ENCODE data around the gene GEMIN5. TPM values are rescaled to one million over a fixed set of nuclear protein-coding genes. Genes with fewer than 3 reads are reported as not detected.

GEMIN5 gene
- total and polyA plus RNA-seq, 10 donors, result 3.2 to 16.1 (median 13.8) TPM

DNA sequence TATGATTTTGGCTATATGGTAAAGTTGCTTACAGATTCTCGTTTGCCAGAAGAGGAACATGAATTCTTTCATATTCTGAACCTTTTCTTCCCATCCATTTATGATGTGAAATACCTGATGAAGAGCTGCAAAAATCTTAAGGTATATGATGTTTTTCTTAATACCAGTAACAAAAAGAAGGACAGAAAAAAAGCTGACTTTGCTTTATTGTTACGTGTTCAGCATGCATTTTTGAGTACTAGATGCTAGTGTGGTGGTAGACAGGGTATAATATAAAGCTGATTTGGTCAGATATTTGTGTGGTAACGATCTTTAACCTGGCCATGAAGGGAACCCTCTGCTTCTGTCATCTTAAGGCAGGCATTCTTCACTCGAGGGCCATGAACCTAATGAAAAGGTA, 66.3 kb downstream of the GEMIN5 start:
- Histone ChIP-seq H3K4me3 (no peak overlapping the region), H3K27ac (no peak overlapping the region), H3K27me3 (replicated peaks in 1 of 7) (no peaks in the 10 kb centered on the region), H3K4me1 (peaks cover 0 to 5% (median under 1%) of the 10 kb centered on the region in 6 donors), H3K9me3 (no peaks in the 10 kb centered on the region), H3K36me3 (peaks cover 4 to 100% (median 82%) of the 10 kb centered on the region in 6 donors)
- intact Hi-C loops (cut with DNase I; ENCODE audit: low total_unique reads), result no loop called here
- no peak for DNase-seq
- TF ChIP-seq POLR2AphosphoS5 (IDR thresholded peaks at IDR 0.05) (no peak), POLR2A (IDR thresholded peaks at IDR 0.05) (no peak)
- TF ChIP-seq, protein P1, sequence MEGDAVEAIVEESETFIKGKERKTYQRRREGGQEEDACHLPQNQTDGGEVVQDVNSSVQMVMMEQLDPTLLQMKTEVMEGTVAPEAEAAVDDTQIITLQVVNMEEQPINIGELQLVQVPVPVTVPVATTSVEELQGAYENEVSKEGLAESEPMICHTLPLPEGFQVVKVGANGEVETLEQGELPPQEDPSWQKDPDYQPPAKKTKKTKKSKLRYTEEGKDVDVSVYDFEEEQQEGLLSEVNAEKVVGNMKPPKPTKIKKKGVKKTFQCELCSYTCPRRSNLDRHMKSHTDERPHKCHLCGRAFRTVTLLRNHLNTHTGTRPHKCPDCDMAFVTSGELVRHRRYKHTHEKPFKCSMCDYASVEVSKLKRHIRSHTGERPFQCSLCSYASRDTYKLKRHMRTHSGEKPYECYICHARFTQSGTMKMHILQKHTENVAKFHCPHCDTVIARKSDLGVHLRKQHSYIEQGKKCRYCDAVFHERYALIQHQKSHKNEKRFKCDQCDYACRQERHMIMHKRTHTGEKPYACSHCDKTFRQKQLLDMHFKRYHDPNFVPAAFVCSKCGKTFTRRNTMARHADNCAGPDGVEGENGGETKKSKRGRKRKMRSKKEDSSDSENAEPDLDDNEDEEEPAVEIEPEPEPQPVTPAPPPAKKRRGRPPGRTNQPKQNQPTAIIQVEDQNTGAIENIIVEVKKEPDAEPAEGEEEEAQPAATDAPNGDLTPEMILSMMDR (IDR thresholded peaks at IDR 0.05 in 8 of 11, conservative IDR thresholded peaks at IDR 0.05 in 3 of 11), result no peak
- 90 to 94% (median 92%) methylated on average over 4 of the region's 4 CpGs for WGBS, 5 donors

DNA sequence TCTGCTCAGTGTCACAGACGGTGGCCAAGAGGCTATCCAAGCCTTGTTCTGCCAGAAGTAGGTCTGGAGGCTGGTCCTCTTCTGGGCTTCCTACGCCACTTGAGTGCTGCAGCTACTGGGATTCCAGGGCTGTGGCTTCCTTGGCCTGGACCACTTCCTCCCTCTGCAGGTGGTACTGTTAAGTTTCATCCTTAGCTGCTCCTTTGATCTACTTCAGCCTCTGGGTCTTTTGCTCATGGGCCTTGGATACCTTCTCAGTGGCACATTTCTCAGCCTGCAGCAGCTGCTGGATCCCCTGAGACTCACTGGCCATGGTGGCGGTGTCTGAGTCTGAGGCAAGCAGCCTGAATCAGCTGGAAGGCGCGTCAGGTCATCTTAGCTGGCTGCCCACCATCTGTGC, 69.3 kb downstream of the GEMIN5 start:
- Histone ChIP-seq H3K4me3 (no peak overlapping the region), H3K36me3 (peaks cover 4 to 100% (median 79%) of the 10 kb centered on the region in 6 donors), H3K27ac (no peak overlapping the region), H3K4me1 (peaks cover 0 to 34% (median 10%) of the 10 kb centered on the region in 6 donors), H3K9me3 (no peaks in the 10 kb centered on the region), H3K27me3 (replicated peaks in 1 of 7) (no peaks in the 10 kb centered on the region)
- WGBS, 5 donors, result 91 to 93% (median 91%) methylated on average over 5 of the region's 5 CpGs
- TF ChIP-seq, protein P1 (IDR thresholded peaks at IDR 0.05 in 8 of 11, conservative IDR thresholded peaks at IDR 0.05 in 3 of 11), result no peak
- TF ChIP-seq POLR2A (IDR thresholded peaks at IDR 0.05), result no peak
- TF ChIP-seq POLR2AphosphoS5 (IDR thresholded peaks at IDR 0.05), result peak in 1 of 3 donors; percentile 6
- intact Hi-C loops (cut with DNase I; ENCODE audit: low total_unique reads), result loop anchor here (10.0 kb wide), 1 partner anchor 66 kb away; the partner anchor contains the start of gene GEMIN5
- DNase-seq, result no peak

DNA sequence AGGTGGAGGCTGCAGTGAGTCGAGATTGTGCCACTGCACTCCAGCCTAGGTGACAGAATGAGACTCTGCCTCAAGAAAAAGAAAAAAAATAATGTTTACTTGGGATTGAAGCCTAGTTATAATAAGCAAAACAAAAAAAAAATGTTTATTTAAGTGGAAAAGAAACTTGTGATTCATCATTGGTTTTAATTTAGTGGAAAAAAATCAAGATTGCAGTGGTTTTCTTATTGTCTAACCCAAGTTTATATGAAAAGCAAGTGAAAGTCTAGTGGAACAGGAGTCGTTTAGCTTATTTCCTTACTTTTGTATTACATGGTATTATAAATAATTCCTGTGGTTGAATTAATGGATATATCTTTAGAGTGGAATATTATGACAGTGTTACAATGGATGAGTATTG, 71.2 kb downstream of the GEMIN5 start:
- DNase-seq, result no peak
- TF ChIP-seq POLR2A (IDR thresholded peaks at IDR 0.05), result no peak
- TF ChIP-seq, protein P1 (IDR thresholded peaks at IDR 0.05 in 8 of 11, conservative IDR thresholded peaks at IDR 0.05 in 3 of 11), result no peak
- no peak for TF ChIP-seq POLR2AphosphoS5 (IDR thresholded peaks at IDR 0.05)
- Histone ChIP-seq H3K36me3 (peaks cover 0 to 89% (median 65%) of the 10 kb centered on the region in 6 donors), H3K4me1 (peaks cover 14 to 53% (median 28%) of the 10 kb centered on the region in 6 donors), H3K4me3 (no peak overlapping the region), H3K27ac (no peak overlapping the region), H3K27me3 (replicated peaks in 1 of 7) (no peaks in the 10 kb centered on the region), H3K9me3 (no peaks in the 10 kb centered on the region)
- intact Hi-C loops (cut with DNase I; ENCODE audit: low total_unique reads), result loop anchor here (10.0 kb wide), 1 partner anchor 68 kb away; the partner anchor contains the start of gene GEMIN5
- WGBS, 5 donors, result 81 to 89% (median 88%) methylated on average over 2 of the region's 2 CpGs

DNA sequence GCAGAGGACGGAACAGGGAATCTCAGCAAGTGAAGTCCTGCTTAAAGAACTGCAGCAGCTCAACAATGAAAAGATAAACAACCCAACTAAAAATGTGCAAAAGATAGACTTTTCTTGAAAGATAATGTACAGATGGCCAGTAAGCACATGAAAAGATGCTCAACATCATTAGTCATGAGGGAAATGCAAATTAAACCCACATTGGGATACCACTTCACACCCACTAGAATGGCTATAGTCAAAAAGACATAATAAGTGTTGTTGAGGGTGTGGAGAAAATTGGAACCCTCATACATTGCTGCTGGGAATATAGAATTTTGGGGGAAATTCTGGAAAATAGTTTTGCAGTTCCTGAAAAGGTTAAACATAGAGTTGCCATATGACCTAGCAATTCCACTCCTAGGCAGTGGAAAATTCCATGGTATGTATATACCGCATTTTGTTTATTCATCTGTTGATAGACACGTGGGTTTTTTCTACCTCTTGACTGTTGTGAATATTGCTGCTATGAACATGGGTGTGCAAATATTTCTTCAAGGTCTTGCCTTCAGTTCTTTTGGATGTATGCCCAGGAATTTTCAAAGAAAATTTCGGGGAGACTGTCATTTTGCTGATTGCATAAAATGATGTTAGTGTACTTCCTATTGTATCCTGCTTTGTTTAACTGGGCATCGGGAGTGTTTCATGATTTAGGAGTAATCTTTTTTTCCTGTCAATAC, 72.4 kb downstream of the GEMIN5 start:
- Histone ChIP-seq H3K27me3 (replicated peaks in 1 of 7) (no peaks in the 10 kb centered on the region), H3K9me3 (no peaks in the 10 kb centered on the region), H3K4me1 (peaks cover 26 to 65% (median 40%) of the 10 kb centered on the region in 6 donors), H3K4me3 (no peak overlapping the region), H3K27ac (peak overlapping the region in 2 of 8 donors; percentile 5 to 9), H3K36me3 (peaks cover 0 to 77% (median 53%) of the 10 kb centered on the region in 6 donors)
- DNase-seq, result no peak
- intact Hi-C loops (cut with DNase I; ENCODE audit: low total_unique reads), result loop anchor here (10.0 kb wide), 1 partner anchor 69 kb away; the partner anchor contains the start of gene GEMIN5
- 61 to 75% (median 71%) methylated on average over 5 of the region's 5 CpGs for WGBS, 5 donors
- TF ChIP-seq POLR2AphosphoS5 (IDR thresholded peaks at IDR 0.05) (no peak), POLR2A (IDR thresholded peaks at IDR 0.05) (no peak)
- TF ChIP-seq, protein P1 (IDR thresholded peaks at IDR 0.05 in 8 of 11, conservative IDR thresholded peaks at IDR 0.05 in 3 of 11), result no peak
